SK-N-SH treated with all-trans-retinoic acid at 6 μM for 48 hours (cell line): ENCODE measurements around the gene FARS2.

ENCODE experiments used
- ATAC-seq: fragments of 200-7000 bp; cut with Tn5 transposase; 3 replicates; pipeline ENCODE4 v1.9.1; 2020; ENCODE audit warnings: mild to moderate bottlenecking, moderate library complexity
- ARNTL ChIP-seq: fragments of 450-650 bp; formaldehyde crosslinking; IDR thresholded peaks from 2 replicates; pipeline ENCODE4 v1.5.0; 2020; ENCODE audit warnings: low read depth, mild to moderate bottlenecking, moderate library complexity, borderline replicate concordance
- BACH2 ChIP-seq: fragments of 250-450 bp; sonication (Bioruptor Pico); IDR thresholded peaks from 2 replicates; pipeline ENCODE4 v1.9.0; 2021; ENCODE audit warnings: mild to moderate bottlenecking, borderline replicate concordance
- ESRRG ChIP-seq: fragments of 250-450 bp; sonication (Bioruptor Pico); IDR thresholded peaks from 2 replicates; pipeline ENCODE4 v1.6.1; 2021; ENCODE audit warnings: mild to moderate bottlenecking
- GLIS3 ChIP-seq: fragments of 250-450 bp; sonication (Bioruptor Pico); IDR thresholded peaks from 2 replicates; pipeline ENCODE4 v1.5.0; 2020; ENCODE audit warnings: mild to moderate bottlenecking, moderate library complexity
- OSR1 ChIP-seq: fragments of 250-450 bp; sonication (Bioruptor Pico); IDR thresholded peaks from 2 replicates; pipeline ENCODE4 v1.8.0; 2022; ENCODE audit warnings: moderate library complexity, mild to moderate bottlenecking, inconsistent platforms
- PPARA ChIP-seq: fragments of 250-450 bp; sonication (Bioruptor Pico); IDR thresholded peaks from 2 replicates; pipeline ENCODE4 v1.5.0; 2020; ENCODE audit warnings: mild to moderate bottlenecking, borderline replicate concordance
- RARB ChIP-seq: fragments of 250-450 bp; sonication (Bioruptor Pico); IDR thresholded peaks from 2 replicates; pipeline ENCODE4 v1.8.0; 2021; ENCODE audit warnings: mild to moderate bottlenecking, moderate library complexity
- SNAI2 ChIP-seq: fragments of 250-450 bp; sonication (Bioruptor Pico); IDR thresholded peaks from 2 replicates; pipeline ENCODE4 v1.5.0; 2020; ENCODE audit warnings: mild to moderate bottlenecking, moderate library complexity
- TCF4 ChIP-seq: fragments of 250-450 bp; sonication (Bioruptor Pico); IDR thresholded peaks from 2 replicates; pipeline ENCODE4 v1.8.0; 2021; ENCODE audit warnings: mild to moderate bottlenecking, moderate library complexity, borderline replicate concordance
- ZC3H10 ChIP-seq: fragments of 250-450 bp; sonication (Bioruptor Pico); IDR thresholded peaks from 2 replicates; pipeline ENCODE4 v1.5.1; 2021; ENCODE audit warnings: mild to moderate bottlenecking, moderate library complexity
- ZFP3 ChIP-seq: fragments of 250-450 bp; sonication (Bioruptor Pico); IDR thresholded peaks from 2 replicates; pipeline ENCODE4 v1.5.0; 2020; ENCODE audit warnings: mild to moderate bottlenecking, moderate library complexity
- ZNF565 ChIP-seq: fragments of 450-650 bp; formaldehyde crosslinking; conservative IDR thresholded peaks from 2 replicates; pipeline ENCODE4 v1.5.0; 2020; ENCODE audit warnings: low read depth, mild to moderate bottlenecking, moderate library complexity
- TF ChIP-seq, protein P1 (sequence below): fragments of 250-450 bp; sonication (Bioruptor Pico); IDR thresholded peaks from 2 replicates; pipeline ENCODE4 v1.5.0; 2020; ENCODE audit warnings: mild to moderate bottlenecking, moderate library complexity
- TF ChIP-seq, protein P2 (sequence below): fragments of 250-450 bp; sonication (Bioruptor Pico); IDR thresholded peaks from 2 replicates; pipeline ENCODE4 v1.8.0; 2020; ENCODE audit warnings: mild to moderate bottlenecking, moderate library complexity, borderline replicate concordance
- TF ChIP-seq, protein P3 (sequence below): fragments of 250-450 bp; sonication (Bioruptor Pico); IDR thresholded peaks from 2 replicates; pipeline ENCODE4 v1.8.0; 2021; ENCODE audit warnings: low read depth, mild to moderate bottlenecking, moderate library complexity, borderline replicate concordance
- TF ChIP-seq, protein P4 (sequence below): fragments of 250-450 bp; sonication (Bioruptor Pico); IDR thresholded peaks from 2 replicates; pipeline ENCODE4 v1.5.1; 2020; ENCODE audit warnings: low read depth, mild to moderate bottlenecking, moderate library complexity

FARS2 gene

DNA sequence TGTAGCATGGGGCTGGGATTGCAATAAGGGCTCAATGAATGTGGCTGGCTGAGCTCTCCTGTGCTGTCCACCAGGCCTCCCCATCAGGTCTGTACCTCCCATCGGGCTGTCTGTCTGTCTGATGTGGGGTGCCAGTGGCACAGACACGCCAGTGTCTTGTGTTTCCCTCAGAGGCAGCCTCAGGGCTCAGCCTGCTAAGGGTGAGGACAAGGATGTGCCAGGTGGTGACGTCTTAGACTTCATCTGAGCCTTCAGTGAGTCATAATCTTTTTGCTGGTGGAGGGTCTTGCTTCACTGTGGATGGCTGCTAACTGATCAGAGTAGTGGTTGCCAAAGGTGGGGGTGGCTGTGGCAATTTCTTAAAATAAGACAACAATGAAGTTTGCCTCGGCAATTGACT lies 550.7 kb downstream of the FARS2 start (continued):
- TF ChIP-seq, protein P1, sequence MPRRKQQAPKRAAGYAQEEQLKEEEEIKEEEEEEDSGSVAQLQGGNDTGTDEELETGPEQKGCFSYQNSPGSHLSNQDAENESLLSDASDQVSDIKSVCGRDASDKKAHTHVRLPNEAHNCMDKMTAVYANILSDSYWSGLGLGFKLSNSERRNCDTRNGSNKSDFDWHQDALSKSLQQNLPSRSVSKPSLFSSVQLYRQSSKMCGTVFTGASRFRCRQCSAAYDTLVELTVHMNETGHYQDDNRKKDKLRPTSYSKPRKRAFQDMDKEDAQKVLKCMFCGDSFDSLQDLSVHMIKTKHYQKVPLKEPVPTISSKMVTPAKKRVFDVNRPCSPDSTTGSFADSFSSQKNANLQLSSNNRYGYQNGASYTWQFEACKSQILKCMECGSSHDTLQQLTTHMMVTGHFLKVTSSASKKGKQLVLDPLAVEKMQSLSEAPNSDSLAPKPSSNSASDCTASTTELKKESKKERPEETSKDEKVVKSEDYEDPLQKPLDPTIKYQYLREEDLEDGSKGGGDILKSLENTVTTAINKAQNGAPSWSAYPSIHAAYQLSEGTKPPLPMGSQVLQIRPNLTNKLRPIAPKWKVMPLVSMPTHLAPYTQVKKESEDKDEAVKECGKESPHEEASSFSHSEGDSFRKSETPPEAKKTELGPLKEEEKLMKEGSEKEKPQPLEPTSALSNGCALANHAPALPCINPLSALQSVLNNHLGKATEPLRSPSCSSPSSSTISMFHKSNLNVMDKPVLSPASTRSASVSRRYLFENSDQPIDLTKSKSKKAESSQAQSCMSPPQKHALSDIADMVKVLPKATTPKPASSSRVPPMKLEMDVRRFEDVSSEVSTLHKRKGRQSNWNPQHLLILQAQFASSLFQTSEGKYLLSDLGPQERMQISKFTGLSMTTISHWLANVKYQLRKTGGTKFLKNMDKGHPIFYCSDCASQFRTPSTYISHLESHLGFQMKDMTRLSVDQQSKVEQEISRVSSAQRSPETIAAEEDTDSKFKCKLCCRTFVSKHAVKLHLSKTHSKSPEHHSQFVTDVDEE (CRISPR knock-in tag): no peak
- TF ChIP-seq BACH2 (CRISPR knock-in tag): no peak
- no peak for TF ChIP-seq RARB
- TF ChIP-seq TCF4 (CRISPR knock-in tag): no peak
- TF ChIP-seq, all 23 proteins: peak for 0

DNA sequence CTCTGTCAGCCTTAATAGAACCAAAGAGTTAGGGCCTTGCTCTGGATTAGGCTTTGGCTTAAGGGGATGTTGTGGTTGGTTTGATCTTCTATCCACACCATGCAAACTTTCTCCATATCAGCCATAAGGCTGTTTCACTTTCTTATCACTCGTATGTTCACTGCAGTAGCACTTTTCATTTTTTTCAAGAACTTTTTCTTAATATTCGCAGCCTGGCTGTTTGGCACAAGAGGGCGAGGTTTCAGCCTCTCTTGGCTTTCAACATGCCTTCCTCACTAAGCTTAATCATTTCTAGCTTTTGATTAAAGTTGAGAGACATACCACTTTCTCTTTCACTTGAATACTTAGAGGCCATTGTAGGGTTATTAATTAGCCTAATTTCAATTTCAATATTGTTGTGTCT lies 552.3 kb downstream of the FARS2 start:
- TF ChIP-seq, protein P2, sequence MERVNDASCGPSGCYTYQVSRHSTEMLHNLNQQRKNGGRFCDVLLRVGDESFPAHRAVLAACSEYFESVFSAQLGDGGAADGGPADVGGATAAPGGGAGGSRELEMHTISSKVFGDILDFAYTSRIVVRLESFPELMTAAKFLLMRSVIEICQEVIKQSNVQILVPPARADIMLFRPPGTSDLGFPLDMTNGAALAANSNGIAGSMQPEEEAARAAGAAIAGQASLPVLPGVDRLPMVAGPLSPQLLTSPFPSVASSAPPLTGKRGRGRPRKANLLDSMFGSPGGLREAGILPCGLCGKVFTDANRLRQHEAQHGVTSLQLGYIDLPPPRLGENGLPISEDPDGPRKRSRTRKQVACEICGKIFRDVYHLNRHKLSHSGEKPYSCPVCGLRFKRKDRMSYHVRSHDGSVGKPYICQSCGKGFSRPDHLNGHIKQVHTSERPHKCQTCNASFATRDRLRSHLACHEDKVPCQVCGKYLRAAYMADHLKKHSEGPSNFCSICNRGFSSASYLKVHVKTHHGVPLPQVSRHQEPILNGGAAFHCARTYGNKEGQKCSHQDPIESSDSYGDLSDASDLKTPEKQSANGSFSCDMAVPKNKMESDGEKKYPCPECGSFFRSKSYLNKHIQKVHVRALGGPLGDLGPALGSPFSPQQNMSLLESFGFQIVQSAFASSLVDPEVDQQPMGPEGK (CRISPR knock-in tag): no peak
- TF ChIP-seq ZFP3: no peak
- TF ChIP-seq RARB: no peak
- TF ChIP-seq, protein P1 (CRISPR knock-in tag): no peak
- no peak for TF ChIP-seq ZC3H10
- TF ChIP-seq, protein P3, sequence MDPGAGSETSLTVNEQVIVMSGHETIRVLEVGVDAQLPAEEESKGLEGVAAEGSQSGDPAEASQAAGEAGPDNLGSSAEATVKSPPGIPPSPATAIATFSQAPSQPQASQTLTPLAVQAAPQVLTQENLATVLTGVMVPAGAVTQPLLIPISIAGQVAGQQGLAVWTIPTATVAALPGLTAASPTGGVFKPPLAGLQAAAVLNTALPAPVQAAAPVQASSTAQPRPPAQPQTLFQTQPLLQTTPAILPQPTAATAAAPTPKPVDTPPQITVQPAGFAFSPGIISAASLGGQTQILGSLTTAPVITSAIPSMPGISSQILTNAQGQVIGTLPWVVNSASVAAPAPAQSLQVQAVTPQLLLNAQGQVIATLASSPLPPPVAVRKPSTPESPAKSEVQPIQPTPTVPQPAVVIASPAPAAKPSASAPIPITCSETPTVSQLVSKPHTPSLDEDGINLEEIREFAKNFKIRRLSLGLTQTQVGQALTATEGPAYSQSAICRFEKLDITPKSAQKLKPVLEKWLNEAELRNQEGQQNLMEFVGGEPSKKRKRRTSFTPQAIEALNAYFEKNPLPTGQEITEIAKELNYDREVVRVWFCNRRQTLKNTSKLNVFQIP (CRISPR knock-in tag): no peak
- TF ChIP-seq ZNF565 (CRISPR knock-in tag): no peak
- no peak for TF ChIP-seq OSR1 (CRISPR knock-in tag)
- TF ChIP-seq SNAI2 (CRISPR knock-in tag): no peak
- TF ChIP-seq ESRRG (CRISPR knock-in tag): no peak
- ATAC-seq: no peak

DNA sequence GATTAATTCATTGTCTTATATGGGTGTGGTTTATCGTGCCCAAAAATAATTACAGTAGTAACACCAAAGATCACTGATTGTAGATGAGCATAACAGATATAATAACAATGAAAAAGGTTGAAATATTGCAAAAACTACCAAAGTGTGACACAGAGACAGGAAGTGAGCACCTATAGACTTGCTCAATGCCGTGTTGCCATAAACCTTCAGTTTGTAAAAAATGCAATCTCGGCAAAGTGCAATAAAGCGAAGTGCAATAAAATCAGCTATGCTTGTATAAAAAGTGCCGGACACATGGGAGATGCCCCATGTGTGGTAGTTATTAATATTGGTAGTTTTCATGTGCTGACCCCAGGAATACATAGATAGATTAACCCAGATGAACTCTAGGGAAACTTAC lies 552.8 kb downstream of the FARS2 start:
- no peak for ATAC-seq
- TF ChIP-seq, protein P3 (CRISPR knock-in tag): no peak
- TF ChIP-seq ARNTL (no peak), GLIS3 (no peak), PPARA (CRISPR knock-in tag) (no peak), ESRRG (CRISPR knock-in tag) (no peak)

DNA sequence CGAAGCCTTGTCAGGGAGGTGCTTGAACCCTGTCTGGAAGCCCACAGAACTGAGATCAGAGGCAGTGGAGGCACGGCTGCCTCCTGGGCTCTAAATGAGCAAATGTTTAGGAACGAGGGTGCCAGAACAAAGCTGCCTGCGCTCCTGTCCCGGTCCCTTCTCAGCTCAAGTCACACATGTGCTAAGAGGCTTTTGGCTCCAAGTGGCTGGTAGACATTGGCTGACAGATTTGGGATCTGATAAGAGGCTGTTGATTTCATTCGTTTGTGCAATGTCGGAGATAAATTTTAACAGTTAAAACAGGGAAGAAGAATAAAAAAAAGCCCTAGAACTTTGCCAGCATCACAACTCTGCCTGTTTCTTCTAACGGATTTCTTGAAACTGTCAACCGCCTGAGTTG lies 553.6 kb downstream of the FARS2 start:
- TF ChIP-seq ARNTL: no peak
- TF ChIP-seq, protein P4, sequence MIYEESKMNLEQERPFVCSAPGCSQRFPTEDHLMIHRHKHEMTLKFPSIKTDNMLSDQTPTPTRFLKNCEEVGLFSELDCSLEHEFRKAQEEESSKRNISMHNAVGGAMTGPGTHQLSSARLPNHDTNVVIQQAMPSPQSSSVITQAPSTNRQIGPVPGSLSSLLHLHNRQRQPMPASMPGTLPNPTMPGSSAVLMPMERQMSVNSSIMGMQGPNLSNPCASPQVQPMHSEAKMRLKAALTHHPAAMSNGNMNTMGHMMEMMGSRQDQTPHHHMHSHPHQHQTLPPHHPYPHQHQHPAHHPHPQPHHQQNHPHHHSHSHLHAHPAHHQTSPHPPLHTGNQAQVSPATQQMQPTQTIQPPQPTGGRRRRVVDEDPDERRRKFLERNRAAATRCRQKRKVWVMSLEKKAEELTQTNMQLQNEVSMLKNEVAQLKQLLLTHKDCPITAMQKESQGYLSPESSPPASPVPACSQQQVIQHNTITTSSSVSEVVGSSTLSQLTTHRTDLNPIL (CRISPR knock-in tag): no peak
- TF ChIP-seq, all 23 proteins: peak for 0
- no peak for ATAC-seq
